Glutamatergic neuron (in vitro differentiated cells): ENCODE data around the gene TMEM38A. TPM values are rescaled to one million over a fixed set of nuclear protein-coding genes. Genes with fewer than 3 reads are reported as not detected.

Experiments
- DNase-seq: peaks from one replicate; pipeline ENCODE4 v3.0.0; 2022
- H3K27ac Mint-ChIP-seq: one replicate; pipeline ENCODE4 v1.8.0; 2020; ENCODE audit warnings: mild to moderate bottlenecking, mixed read lengths, inconsistent platforms; ENCODE audit not compliant: unreplicated experiment
- H3K27me3 Mint-ChIP-seq: one replicate; pipeline ENCODE4 v1.8.0; 2020; ENCODE audit warnings: mild to moderate bottlenecking, moderate library complexity, mixed read lengths, inconsistent platforms; ENCODE audit not compliant: unreplicated experiment
- H3K36me3 Mint-ChIP-seq: one replicate; pipeline ENCODE4 v1.8.0; 2020; ENCODE audit warnings: mild to moderate bottlenecking, mixed read lengths, inconsistent platforms; ENCODE audit not compliant: unreplicated experiment
- H3K4me1 Mint-ChIP-seq: one replicate; pipeline ENCODE4 v1.8.0; 2020; ENCODE audit warnings: mild to moderate bottlenecking, low read depth, mixed read lengths, inconsistent platforms; ENCODE audit not compliant: unreplicated experiment
- H3K4me3 Mint-ChIP-seq: one replicate; pipeline ENCODE4 v1.8.0; 2020; ENCODE audit warnings: mild to moderate bottlenecking, mixed read lengths, inconsistent platforms; ENCODE audit not compliant: unreplicated experiment
- H3K9me3 Mint-ChIP-seq: one replicate; pipeline ENCODE4 v1.8.0; 2020; ENCODE audit warnings: mild to moderate bottlenecking, moderate library complexity, mixed read lengths, inconsistent platforms; ENCODE audit not compliant: unreplicated experiment
- CTCF ChIP-seq: fragments of 200-600 bp; sonication (generic); IDR thresholded peaks from one replicate; pipeline ENCODE4 v1.5.0; 2021; ENCODE audit not compliant: partially characterized antibody, unreplicated experiment
- long read RNA-seq: library from polyadenylated mRNA; unstranded; transcript quantifications from one replicate; pipeline ENCODE4 v2.0.0, GENCODE V29; 2020; ENCODE audit not compliant: unreplicated experiment
- total RNA-seq: library from RNA; stranded (reverse); fragmentation: NEBNext Ultra II Directional; extraction: Animal tissue kit (Norgen Biotek cat#: 25700); gene quantifications from one replicate; pipeline ENCODE4 v1.2.1, GENCODE V29; 2021; ENCODE audit not compliant: unreplicated experiment

The TMEM38A gene, protein sequence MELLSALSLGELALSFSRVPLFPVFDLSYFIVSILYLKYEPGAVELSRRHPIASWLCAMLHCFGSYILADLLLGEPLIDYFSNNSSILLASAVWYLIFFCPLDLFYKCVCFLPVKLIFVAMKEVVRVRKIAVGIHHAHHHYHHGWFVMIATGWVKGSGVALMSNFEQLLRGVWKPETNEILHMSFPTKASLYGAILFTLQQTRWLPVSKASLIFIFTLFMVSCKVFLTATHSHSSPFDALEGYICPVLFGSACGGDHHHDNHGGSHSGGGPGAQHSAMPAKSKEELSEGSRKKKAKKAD
- 7.1 TPM for total RNA-seq
- long read RNA-seq, partial matches to known transcripts, result 1 of 4 reads
- long read RNA-seq, other reads (novel, unspliced or antisense), result 1 of 4 reads

GRCh38 chr19:16660763-16661479 is at the start of gene TMEM38A:
Gene TMEM38A (plus strand): TSS chr19:16661139. CDS start chr19:16661218, 79 bp downstream.
- Mint-ChIP-seq H3K4me3 (peak within 1 kb of the TSS; percentile 97), H3K9me3 (peaks cover 9% of the 10 kb centered on the region), H3K36me3 (no peaks in the 10 kb centered on the region), H3K4me1 (peaks cover 12% of the 10 kb centered on the region), H3K27ac (peak within 1 kb of the TSS; percentile 97), H3K27me3 (peaks cover 6% of the 10 kb centered on the region)
- TF ChIP-seq CTCF, result no peak
- DNase-seq, result peak; percentile 54

GRCh38 chr19:16612636-16613035 is 48.3 kb upstream of the TMEM38A start:
- DNase-seq, result no peak
- peaks cover 9% of the 10 kb centered on the region for H3K27me3 Mint-ChIP-seq
- H3K4me1 Mint-ChIP-seq, result peaks cover 15% of the 10 kb centered on the region
- no peak overlapping the region for H3K4me3 Mint-ChIP-seq
- H3K27ac Mint-ChIP-seq, result no peak overlapping the region
- TF ChIP-seq CTCF, result no peak
- H3K36me3 Mint-ChIP-seq, result no peaks in the 10 kb centered on the region
- no peaks in the 10 kb centered on the region for H3K9me3 Mint-ChIP-seq

- no peaks in the 10 kb centered on the region for H3K9me3 Mint-ChIP-seq
- no peak for TF ChIP-seq CTCF
- no peak overlapping the region for H3K27ac Mint-ChIP-seq
- peaks cover 18% of the 10 kb centered on the region for H3K4me1 Mint-ChIP-seq
- H3K27me3 Mint-ChIP-seq, result peaks cover 9% of the 10 kb centered on the region
- DNase-seq, result no peak
- H3K4me3 Mint-ChIP-seq, result no peak overlapping the region
- H3K36me3 Mint-ChIP-seq, result no peaks in the 10 kb centered on the region
Observed at GRCh38 chr19:16613841-16614240, 47.1 kb upstream of the TMEM38A start.

GRCh38 chr19:16614941-16615340 is 46.0 kb upstream of the TMEM38A start:
- H3K27ac Mint-ChIP-seq, result no peak overlapping the region
- TF ChIP-seq CTCF, result no peak
- H3K4me1 Mint-ChIP-seq, result peaks cover 26% of the 10 kb centered on the region
- H3K4me3 Mint-ChIP-seq, result no peak overlapping the region
- H3K27me3 Mint-ChIP-seq, result peaks cover 11% of the 10 kb centered on the region
- H3K9me3 Mint-ChIP-seq, result no peaks in the 10 kb centered on the region
- no peaks in the 10 kb centered on the region for H3K36me3 Mint-ChIP-seq
- DNase-seq, result no peak

DNA sequence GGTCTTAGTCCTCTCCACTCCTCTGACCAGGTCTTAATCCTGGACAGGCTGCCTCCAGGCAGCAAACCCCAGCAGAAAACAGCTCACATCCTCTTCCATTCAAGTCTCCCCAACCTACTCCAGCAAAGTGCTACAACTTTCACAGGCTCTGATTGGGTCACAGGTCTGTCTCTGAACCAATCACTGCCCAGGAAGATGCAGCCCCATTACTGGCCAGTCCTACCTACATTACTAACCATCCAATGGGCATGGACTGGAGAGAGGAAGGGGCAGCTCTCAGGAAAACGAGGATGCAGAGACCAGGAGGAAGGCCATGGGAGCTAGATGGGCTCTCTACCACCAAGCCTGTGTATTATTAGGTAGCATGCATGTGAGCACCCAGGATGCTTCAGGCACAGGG is 45.1 kb upstream of the TMEM38A start:
- H3K27me3 Mint-ChIP-seq, result peaks cover 11% of the 10 kb centered on the region
- H3K4me1 Mint-ChIP-seq, result peaks cover 28% of the 10 kb centered on the region
- H3K9me3 Mint-ChIP-seq, result no peaks in the 10 kb centered on the region
- DNase-seq, result no peak
- no peak for TF ChIP-seq CTCF
- no peaks in the 10 kb centered on the region for H3K36me3 Mint-ChIP-seq
- H3K27ac Mint-ChIP-seq, result no peak overlapping the region
- no peak overlapping the region for H3K4me3 Mint-ChIP-seq
